ENCODE data around the gene PPP1CA.

DNA sequence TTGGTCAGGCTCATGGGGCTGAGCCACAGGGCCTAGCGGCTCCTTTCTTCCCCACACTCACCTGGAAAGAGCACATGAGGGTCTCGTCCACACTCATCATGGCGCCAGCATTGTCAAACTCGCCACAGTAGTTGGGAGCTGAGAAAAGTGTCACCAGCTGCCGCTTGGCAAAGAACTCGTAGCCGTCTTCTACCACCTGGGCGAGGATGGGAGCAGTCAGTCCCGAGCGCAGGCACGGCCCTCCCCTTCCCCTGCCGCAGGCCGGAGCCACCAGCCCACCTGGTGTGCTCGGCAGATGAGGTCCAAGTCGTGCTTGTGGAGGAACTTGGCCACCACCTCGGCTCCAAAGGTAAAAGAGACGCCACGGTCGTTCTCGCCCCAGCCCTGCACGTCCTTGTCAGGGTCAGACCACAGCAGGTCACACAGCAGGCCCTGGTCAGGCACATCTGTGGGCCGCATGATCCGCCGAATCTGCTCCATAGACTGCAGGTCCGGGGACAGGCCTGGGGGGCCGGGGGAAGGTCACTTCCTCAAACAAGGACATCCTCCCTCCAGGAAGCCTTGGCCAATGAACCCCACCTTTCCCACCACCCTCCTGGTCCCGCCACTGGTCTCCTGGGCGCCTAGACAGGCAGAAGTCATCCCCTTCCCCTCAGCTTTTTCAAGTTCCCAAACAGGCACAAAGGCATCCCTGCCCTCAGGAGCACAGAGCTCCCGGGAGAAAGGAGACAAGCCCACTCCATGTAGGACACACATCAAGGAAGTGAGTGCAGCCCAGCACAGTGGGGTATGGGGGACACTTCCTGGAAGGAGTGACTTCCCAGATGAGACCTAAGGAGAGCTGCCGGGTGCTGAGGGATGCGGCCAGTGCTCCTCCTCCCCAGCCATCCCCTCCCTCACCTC is 2.7 kb downstream of the PPP1CA start:
- TF ChIP-seq, protein P1, sequence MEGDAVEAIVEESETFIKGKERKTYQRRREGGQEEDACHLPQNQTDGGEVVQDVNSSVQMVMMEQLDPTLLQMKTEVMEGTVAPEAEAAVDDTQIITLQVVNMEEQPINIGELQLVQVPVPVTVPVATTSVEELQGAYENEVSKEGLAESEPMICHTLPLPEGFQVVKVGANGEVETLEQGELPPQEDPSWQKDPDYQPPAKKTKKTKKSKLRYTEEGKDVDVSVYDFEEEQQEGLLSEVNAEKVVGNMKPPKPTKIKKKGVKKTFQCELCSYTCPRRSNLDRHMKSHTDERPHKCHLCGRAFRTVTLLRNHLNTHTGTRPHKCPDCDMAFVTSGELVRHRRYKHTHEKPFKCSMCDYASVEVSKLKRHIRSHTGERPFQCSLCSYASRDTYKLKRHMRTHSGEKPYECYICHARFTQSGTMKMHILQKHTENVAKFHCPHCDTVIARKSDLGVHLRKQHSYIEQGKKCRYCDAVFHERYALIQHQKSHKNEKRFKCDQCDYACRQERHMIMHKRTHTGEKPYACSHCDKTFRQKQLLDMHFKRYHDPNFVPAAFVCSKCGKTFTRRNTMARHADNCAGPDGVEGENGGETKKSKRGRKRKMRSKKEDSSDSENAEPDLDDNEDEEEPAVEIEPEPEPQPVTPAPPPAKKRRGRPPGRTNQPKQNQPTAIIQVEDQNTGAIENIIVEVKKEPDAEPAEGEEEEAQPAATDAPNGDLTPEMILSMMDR (IDR thresholded peaks at IDR 0.05; ENCODE audit: low read depth, low read length): no peak
- no peak for TF ChIP-seq EZH2phosphoT487 (IDR thresholded peaks at IDR 0.05; ENCODE audit: low read depth)

Data from OCI-LY3 (cell line).